GM12878 (cell line): ENCODE results near the gene SCARF2.
A peak's percentile ranks its signal among the peaks of the same experiment; 100 is the strongest.

Source experiments
- BHLHE40 ChIP-seq, 2 experiments: fragments of 450-650 bp in 1 of 2; IDR thresholded peaks; 2 replicates each; pipeline ENCODE4 v1.6.1; 2011 to 2017; ENCODE audit warnings: low read depth in 2 of 2, borderline replicate concordance in 1 of 2, improper control_type of control experiment in 1 of 2, low read length in 1 of 2, mild to moderate bottlenecking in 1 of 2
- NFYA ChIP-seq: IDR thresholded peaks from 2 replicates; pipeline ENCODE4 v1.6.1; 2011; ENCODE audit warnings: low read depth, mild to moderate bottlenecking, low read length, improper control_type of control experiment, borderline replicate concordance
- POLR2A ChIP-seq: IDR thresholded peaks from 2 replicates; pipeline ENCODE4 v1.6.1; 2011; ENCODE audit warnings: low read depth, mild to moderate bottlenecking, low read length
- SUZ12 ChIP-seq: fragments of 200-600 bp; sonication (generic); IDR thresholded peaks from one replicate; pipeline ENCODE4 v1.6.1; 2018; ENCODE audit warnings: antibody characterized with exemption, mild to moderate bottlenecking; ENCODE audit not compliant: unreplicated experiment
- ZBTB11 ChIP-seq: fragments of 450-650 bp; formaldehyde crosslinking; IDR thresholded peaks from 2 replicates; pipeline ENCODE4 v1.5.0; 2022; ENCODE audit warnings: mild to moderate bottlenecking, missing genetic modification characterization
- TF ChIP-seq, protein P1 (sequence below): IDR thresholded peaks from 2 replicates; pipeline ENCODE4 v1.6.1; 2011; ENCODE audit warnings: low read depth, mild to moderate bottlenecking, low read length, moderate library complexity, borderline replicate concordance; ENCODE audit errors: extremely low read depth

DNA sequence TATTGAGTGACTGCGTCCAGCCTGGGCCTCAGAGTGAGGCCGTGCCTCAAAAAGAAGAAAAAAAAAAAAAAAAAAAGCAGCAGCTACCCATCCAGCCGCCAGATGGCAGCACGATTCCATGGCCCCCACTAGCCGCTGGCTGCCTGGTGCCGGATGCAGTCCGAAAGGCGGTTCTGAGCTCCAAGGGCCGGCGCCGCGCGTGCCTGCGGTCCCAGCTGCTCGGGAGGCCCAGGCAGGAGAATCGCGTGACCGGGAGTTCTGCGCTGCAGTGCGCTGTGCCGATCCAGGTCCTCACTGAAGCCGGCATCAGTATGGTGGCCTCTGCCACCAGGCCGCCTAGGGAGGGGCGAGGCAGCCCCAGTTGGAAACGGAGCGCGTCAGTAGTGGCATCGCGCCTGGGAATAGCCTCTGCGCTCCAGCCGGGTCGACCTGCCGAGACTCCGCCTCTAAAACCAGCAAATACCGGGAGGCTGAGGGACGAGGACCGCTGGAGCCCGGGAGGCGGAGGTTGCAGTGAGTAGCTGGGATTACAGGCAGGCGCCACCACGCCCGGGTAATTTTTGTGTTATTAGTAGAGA is 19.3 kb downstream of the SCARF2 start:
- TF ChIP-seq POLR2A (no peak), NFYA (no peak), ZBTB11 (CRISPR knock-in tag) (no peak), SUZ12 (no peak), BHLHE40 (IDR thresholded peaks at IDR 0.05; ENCODE audit: borderline replicate concordance in 1 of 2, low read depth in 2 of 2, low read length in 1 of 2) (peak; percentile 37 to 84; a peak in 3 of 4 replicates)
- TF ChIP-seq, protein P1, sequence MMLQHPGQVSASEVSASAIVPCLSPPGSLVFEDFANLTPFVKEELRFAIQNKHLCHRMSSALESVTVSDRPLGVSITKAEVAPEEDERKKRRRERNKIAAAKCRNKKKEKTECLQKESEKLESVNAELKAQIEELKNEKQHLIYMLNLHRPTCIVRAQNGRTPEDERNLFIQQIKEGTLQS, result no peak
